ENCODE measurements around the gene POLR2E. TPM values are rescaled to one million over a fixed set of nuclear protein-coding genes. Genes with fewer than 3 reads are reported as not detected.
"Not testable (repeated sequence)": the region's sequence is repeated elsewhere in the genome, so short reads cannot be mapped to it uniquely, and the experiment has no call there.

POLR2E gene
- total RNA-seq, 1 donor from 2014 or later = 181 TPM

- H3K27me3 Mint-ChIP-seq = no peaks in the 10 kb centered on the region
- no peak for TF ChIP-seq CTCF (conservative IDR thresholded peaks at IDR 0.05)
- H3K36me3 Mint-ChIP-seq = peaks cover 4% of the 10 kb centered on the region
- no peak overlapping the region for H3K4me3 Mint-ChIP-seq
- no peak overlapping the region for H3K27ac Mint-ChIP-seq
- H3K9me3 Mint-ChIP-seq = no peaks in the 10 kb centered on the region
- DNase-seq (ENCODE audit: extremely low spot score, unreplicated experiment) = no peak
- no peaks in the 10 kb centered on the region for H3K4me1 Mint-ChIP-seq (ENCODE audit: unreplicated experiment)
Observed at GRCh38 chr19:1119475-1120217, 24.5 kb upstream of the POLR2E start.

DNA sequence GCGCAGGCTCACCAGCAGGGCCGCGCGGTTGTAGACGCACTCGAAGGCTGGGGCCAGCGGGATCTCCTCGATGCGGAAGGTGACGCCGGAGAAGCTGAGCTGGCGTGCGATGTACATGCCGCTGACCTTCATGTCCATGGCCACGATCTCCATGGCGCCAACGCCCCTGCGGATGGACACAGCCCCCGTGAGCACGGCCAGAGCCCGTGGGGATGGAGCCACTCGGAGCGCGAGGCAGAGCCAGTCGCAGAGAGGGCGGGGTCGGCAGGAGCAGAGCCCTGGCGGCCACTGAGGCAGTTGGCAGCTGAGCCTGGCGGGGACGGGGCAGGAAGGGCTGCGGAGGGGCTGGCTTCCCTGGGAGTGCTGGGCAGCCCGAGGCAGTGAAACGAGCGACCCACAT, 23.8 kb upstream of the POLR2E start:
- DNase-seq (ENCODE audit: extremely low spot score, unreplicated experiment) = no peak
- no peak overlapping the region for H3K27ac Mint-ChIP-seq
- no peak overlapping the region for H3K4me3 Mint-ChIP-seq
- H3K27me3 Mint-ChIP-seq = no peaks in the 10 kb centered on the region
- no peak for TF ChIP-seq CTCF (conservative IDR thresholded peaks at IDR 0.05)
- H3K4me1 Mint-ChIP-seq (ENCODE audit: unreplicated experiment) = no peaks in the 10 kb centered on the region
- no peaks in the 10 kb centered on the region for H3K9me3 Mint-ChIP-seq
- peaks cover 4% of the 10 kb centered on the region for H3K36me3 Mint-ChIP-seq

DNA sequence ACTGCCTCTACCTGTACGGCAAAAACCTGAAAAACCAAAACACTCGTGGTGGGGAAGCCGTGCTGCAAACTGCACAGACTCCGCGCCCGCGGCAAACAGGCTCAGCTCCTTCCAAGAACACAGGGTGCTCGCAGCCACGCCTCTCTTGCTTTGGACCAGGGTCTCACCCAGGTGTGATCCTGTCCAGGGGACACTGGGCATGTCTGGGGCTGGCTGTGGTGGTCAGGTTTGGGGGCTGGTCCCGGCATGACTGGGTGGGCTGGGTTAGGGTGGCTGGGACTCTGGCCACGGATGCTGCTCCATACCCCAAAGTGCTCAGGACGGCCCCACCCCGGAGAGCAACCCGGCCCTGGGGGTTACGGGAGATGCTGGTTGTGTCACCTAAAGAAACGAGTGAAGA, 22.5 kb upstream of the POLR2E start:
- Mint-ChIP-seq H3K9me3 (no peaks in the 10 kb centered on the region), H3K36me3 (peaks cover 4% of the 10 kb centered on the region), H3K4me1 (ENCODE audit: unreplicated experiment) (no peaks in the 10 kb centered on the region), H3K27me3 (no peaks in the 10 kb centered on the region), H3K4me3 (no peak overlapping the region), H3K27ac (no peak overlapping the region)
- DNase-seq (ENCODE audit: extremely low spot score, unreplicated experiment) = no peak
- TF ChIP-seq CTCF (conservative IDR thresholded peaks at IDR 0.05) = no peak

DNA sequence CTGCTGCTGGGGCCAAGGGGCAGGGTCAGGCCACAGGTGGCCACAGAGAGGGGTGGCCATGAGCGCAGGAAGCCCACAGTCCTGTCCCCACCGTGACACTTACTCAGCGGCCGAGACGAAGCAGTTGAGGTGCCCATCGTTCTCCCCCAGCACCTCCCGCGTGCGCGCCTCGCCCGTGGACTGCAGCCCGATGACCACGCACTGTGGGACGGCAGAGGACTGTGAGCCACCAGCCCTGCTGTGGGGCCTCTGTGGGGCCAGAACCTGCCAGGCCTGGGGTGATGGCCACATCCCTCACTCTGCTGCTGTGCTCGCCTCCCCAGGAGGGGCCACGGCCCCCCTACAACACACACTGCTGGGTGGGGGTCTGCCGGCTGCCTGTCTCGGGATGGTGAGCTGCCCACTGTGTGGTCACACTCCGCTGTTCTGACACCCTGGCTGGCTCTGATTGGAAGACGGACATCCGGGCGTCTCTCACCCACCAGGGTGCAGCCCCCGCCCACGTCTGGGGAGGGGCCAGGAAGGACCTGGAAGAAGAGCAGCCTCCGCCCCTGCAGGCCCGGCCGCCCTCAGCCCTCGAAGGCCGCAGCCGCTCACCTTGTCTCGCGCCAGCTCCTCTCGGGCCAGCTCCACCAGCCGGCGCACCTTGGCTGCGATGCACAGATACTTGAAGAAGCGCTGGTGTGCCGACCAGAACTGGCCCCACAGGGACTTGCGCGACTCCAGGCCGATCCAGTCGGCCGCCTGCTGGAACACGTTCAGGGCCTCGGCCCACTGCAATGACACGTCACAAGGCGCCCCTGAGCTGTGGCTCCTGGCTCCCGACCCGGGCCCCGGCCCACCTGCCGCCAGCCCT, 21.8 kb upstream of the POLR2E start:
- Mint-ChIP-seq H3K4me1 (ENCODE audit: unreplicated experiment) (no peaks in the 10 kb centered on the region), H3K27me3 (no peaks in the 10 kb centered on the region), H3K9me3 (no peaks in the 10 kb centered on the region), H3K36me3 (peaks cover 4% of the 10 kb centered on the region), H3K4me3 (no peak overlapping the region), H3K27ac (no peak overlapping the region)
- no peak for DNase-seq (ENCODE audit: extremely low spot score, unreplicated experiment)
- TF ChIP-seq CTCF (conservative IDR thresholded peaks at IDR 0.05) = no peak

DNA sequence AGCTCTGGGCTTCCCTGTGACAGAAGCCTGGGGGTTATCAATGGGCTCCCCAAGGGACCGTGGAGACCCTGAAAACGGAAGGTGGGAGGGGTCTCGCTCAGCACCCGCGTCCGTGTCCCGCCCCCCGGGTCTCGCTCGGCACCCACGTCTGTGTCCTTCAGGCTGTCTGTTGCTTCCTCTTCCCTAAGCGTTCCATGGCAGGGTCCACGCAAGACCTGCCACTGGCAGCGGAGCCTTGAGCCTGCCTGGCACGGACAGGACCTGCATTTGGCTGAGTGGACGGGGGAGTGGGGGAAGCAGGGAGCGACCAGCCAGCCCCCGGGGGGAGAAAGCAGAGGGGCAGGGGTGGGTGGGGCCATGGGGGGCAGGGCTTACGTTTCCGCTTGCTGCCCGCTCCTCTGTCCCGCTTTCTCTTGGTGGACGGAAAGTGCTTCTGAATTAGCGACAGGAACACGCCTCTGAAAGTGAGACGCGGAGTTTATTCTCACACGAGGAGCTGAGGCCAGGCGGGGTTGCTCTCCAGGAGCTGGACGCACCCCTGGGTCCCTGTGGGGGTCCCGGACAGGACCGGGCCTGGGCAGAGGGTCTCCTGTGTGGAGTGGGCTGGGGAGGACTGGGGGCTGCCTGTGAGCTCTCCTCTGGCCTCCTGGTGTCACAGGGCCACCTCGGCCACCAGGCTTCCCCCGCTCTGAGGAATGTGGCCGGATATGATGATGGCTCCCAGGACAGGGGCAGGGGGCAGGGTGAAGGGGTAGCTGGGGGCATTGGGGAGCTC, 20.7 kb upstream of the POLR2E start:
- no peaks in the 10 kb centered on the region for H3K36me3 Mint-ChIP-seq
- H3K9me3 Mint-ChIP-seq = no peaks in the 10 kb centered on the region
- no peak for DNase-seq (ENCODE audit: extremely low spot score, unreplicated experiment)
- no peaks in the 10 kb centered on the region for H3K4me1 Mint-ChIP-seq (ENCODE audit: unreplicated experiment)
- H3K27me3 Mint-ChIP-seq = no peaks in the 10 kb centered on the region
- no peak for TF ChIP-seq CTCF (conservative IDR thresholded peaks at IDR 0.05)
- no peak overlapping the region for H3K4me3 Mint-ChIP-seq
- no peak overlapping the region for H3K27ac Mint-ChIP-seq

- DNase-seq (ENCODE audit: extremely low spot score, unreplicated experiment); H3K27me3 Mint-ChIP-seq; H3K4me3 Mint-ChIP-seq; H3K4me1 Mint-ChIP-seq (ENCODE audit: unreplicated experiment); H3K27ac Mint-ChIP-seq; H3K36me3 Mint-ChIP-seq; H3K9me3 Mint-ChIP-seq: not testable (repeated sequence)
Observed at GRCh38 chr19:1114728-1115127, 19.6 kb upstream of the POLR2E start.

All from type B pancreatic cell (in vitro differentiated cells).